Measurements from ENCODE around the gene CCL24. TPM values are rescaled to one million over a fixed set of nuclear protein-coding genes. Genes with fewer than 3 reads are reported as not detected.
"Not testable (repeated sequence)": the region's sequence is repeated elsewhere in the genome, so short reads cannot be mapped to it uniquely, and the experiment has no call there.

The CCL24 gene
- not detected for total RNA-seq
- long read RNA-seq: 0 reads

DNA sequence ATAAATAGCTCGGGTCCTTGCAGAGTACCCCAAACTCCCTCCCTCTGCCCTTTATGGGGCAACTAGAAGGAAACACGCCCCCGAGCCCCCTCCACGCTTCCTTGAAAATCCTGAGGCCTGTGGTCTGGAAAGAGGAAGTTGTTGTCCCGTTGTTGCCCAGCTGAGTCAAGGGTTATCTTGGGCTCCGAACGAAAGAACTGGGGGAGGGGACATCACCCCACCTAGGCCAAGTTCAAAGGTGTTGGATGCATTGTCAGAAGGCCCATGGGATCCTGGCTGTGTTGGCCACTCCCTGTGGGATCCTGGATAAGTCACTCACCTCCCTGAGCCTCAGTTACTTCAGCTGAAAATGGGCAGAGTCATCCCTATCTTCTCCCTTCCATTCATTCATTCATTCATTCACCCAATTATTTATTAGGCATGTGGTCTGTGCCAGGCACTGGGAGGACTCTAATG is at the start of gene CCL24:
TSS of gene CCL24 (minus strand) at position 26 of the 456 bp plus-strand sequence. CDS start 91 bp downstream, outside the sequence.
- DNase-seq: no peak
- TF ChIP-seq, protein P1, sequence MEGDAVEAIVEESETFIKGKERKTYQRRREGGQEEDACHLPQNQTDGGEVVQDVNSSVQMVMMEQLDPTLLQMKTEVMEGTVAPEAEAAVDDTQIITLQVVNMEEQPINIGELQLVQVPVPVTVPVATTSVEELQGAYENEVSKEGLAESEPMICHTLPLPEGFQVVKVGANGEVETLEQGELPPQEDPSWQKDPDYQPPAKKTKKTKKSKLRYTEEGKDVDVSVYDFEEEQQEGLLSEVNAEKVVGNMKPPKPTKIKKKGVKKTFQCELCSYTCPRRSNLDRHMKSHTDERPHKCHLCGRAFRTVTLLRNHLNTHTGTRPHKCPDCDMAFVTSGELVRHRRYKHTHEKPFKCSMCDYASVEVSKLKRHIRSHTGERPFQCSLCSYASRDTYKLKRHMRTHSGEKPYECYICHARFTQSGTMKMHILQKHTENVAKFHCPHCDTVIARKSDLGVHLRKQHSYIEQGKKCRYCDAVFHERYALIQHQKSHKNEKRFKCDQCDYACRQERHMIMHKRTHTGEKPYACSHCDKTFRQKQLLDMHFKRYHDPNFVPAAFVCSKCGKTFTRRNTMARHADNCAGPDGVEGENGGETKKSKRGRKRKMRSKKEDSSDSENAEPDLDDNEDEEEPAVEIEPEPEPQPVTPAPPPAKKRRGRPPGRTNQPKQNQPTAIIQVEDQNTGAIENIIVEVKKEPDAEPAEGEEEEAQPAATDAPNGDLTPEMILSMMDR (IDR thresholded peaks at IDR 0.05; ENCODE audit: borderline replicate concordance): no peak
- no peak within 1 kb of the TSS for H3K4me3 ChIP-seq
- H3K9me3 ChIP-seq (replicated peaks): no peaks in the 10 kb centered on the region
- H3K36me3 ChIP-seq: no peaks in the 10 kb centered on the region
- intact Hi-C loops (cut with micrococcal nuclease): no loop called here
- peaks cover 28% of the 10 kb centered on the region for H3K27me3 ChIP-seq (ENCODE audit: low read depth)
- H3K4me1 ChIP-seq: no peaks in the 10 kb centered on the region
- H3K27ac ChIP-seq (replicated peaks): no peak within 1 kb of the TSS

- TF ChIP-seq, protein P1 (IDR thresholded peaks at IDR 0.05; ENCODE audit: borderline replicate concordance): no peak
- H3K9me3 ChIP-seq (replicated peaks): peaks cover 3% of the 10 kb centered on the region
- H3K36me3 ChIP-seq: no peaks in the 10 kb centered on the region
- H3K4me3 ChIP-seq: no peak overlapping the region
- H3K27me3 ChIP-seq (ENCODE audit: low read depth): no peaks in the 10 kb centered on the region
- H3K27ac ChIP-seq (replicated peaks): peak overlapping the region; percentile 64
- H3K4me1 ChIP-seq: peaks cover 5% of the 10 kb centered on the region
- intact Hi-C loops (cut with micrococcal nuclease): no loop called here
- no peak for DNase-seq
These were observed 48.0 kb upstream of the CCL24 start for GRCh38 chr7:75861636-75862035.

DNA sequence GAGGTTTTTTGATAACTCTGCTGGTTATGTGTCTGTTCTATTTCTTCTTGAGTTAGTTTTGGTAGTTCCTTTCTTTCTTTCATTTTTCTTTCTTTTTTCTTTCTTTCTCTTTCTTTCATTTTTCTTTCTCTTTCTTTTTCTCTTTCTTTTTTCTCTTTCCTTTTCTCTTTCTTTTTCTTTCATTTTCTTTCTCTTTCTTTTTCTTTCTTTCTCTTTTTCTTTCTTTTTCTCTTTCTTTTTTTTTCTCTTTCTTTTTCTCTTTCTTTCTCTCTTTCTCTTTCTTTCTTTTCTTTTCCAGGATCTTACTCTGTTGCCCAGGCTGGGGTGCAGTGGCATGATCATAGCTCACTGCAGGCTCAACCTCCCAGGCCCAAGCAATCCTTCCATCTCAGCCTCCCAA is 44.8 kb upstream of the CCL24 start:
- H3K4me1 ChIP-seq: no peaks in the 10 kb centered on the region
- TF ChIP-seq, protein P1 (IDR thresholded peaks at IDR 0.05; ENCODE audit: borderline replicate concordance): no peak
- intact Hi-C loops (cut with micrococcal nuclease): no loop called here
- no peak for DNase-seq
- peaks cover 3% of the 10 kb centered on the region for H3K9me3 ChIP-seq (replicated peaks)
- no peaks in the 10 kb centered on the region for H3K27me3 ChIP-seq (ENCODE audit: low read depth)
- H3K4me3 ChIP-seq: no peak overlapping the region
- no peaks in the 10 kb centered on the region for H3K36me3 ChIP-seq
- no peak overlapping the region for H3K27ac ChIP-seq (replicated peaks)

- Histone ChIP-seq H3K27ac (replicated peaks) (no peak overlapping the region), H3K9me3 (replicated peaks) (peaks cover 3% of the 10 kb centered on the region), H3K4me1 (no peaks in the 10 kb centered on the region), H3K27me3 (ENCODE audit: low read depth) (no peaks in the 10 kb centered on the region), H3K4me3 (no peak overlapping the region), H3K36me3 (no peaks in the 10 kb centered on the region)
- no peak for DNase-seq
- TF ChIP-seq, protein P1 (IDR thresholded peaks at IDR 0.05; ENCODE audit: borderline replicate concordance): no peak
- intact Hi-C loops (cut with micrococcal nuclease): no loop called here
These were observed 42.9 kb upstream of the CCL24 start for GRCh38 chr7:75856536-75856935.

DNA sequence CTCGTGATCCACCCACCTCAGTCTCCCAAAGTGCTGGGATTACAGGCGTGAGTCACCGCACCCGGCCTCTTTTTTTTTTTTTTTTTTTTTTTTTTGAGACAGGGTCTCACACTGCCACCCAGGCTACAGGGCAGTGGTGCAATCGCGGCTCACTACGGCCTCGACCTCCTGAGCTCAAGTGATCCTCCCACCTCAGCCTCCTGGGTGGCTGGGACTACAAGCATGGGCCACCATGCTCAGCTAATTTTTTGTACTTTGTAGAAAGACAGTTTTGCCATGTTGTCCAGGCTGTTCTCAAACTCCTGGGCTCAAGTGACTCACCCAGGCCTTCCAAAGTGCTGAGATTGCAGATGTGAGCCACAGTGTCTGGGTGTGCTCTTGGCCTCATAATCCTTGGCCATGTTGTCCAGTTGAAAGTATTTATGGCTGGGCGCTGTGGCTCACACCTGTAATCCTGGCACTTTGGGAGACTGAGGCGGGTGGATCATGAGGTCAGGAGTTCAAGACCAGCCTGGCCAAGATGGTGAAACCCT is 41.3 kb upstream of the CCL24 start:
- H3K4me1 ChIP-seq; H3K4me3 ChIP-seq; DNase-seq; intact Hi-C loops (cut with micrococcal nuclease); H3K27me3 ChIP-seq (ENCODE audit: low read depth); H3K9me3 ChIP-seq (replicated peaks); H3K36me3 ChIP-seq; H3K27ac ChIP-seq (replicated peaks): not testable (repeated sequence)

GRCh38 chr7:75854233-75854632 is 40.6 kb upstream of the CCL24 start:
- intact Hi-C loops (cut with micrococcal nuclease): no loop called here
- H3K27me3 ChIP-seq (ENCODE audit: low read depth): no peaks in the 10 kb centered on the region
- no peak overlapping the region for H3K4me3 ChIP-seq
- TF ChIP-seq, protein P1 (IDR thresholded peaks at IDR 0.05; ENCODE audit: borderline replicate concordance): no peak
- H3K9me3 ChIP-seq (replicated peaks): peaks cover 3% of the 10 kb centered on the region
- H3K4me1 ChIP-seq: no peaks in the 10 kb centered on the region
- H3K27ac ChIP-seq (replicated peaks): no peak overlapping the region
- DNase-seq: no peak
- no peaks in the 10 kb centered on the region for H3K36me3 ChIP-seq
